ENCODE results near the gene PIM1. TPM values are rescaled to one million over a fixed set of nuclear protein-coding genes. Genes with fewer than 3 reads are reported as not detected.

The PIM1 gene
- total RNA-seq, 4 donors from 2014 or later, result 5.0 to 23.0 (median 13.0) TPM

DNA sequence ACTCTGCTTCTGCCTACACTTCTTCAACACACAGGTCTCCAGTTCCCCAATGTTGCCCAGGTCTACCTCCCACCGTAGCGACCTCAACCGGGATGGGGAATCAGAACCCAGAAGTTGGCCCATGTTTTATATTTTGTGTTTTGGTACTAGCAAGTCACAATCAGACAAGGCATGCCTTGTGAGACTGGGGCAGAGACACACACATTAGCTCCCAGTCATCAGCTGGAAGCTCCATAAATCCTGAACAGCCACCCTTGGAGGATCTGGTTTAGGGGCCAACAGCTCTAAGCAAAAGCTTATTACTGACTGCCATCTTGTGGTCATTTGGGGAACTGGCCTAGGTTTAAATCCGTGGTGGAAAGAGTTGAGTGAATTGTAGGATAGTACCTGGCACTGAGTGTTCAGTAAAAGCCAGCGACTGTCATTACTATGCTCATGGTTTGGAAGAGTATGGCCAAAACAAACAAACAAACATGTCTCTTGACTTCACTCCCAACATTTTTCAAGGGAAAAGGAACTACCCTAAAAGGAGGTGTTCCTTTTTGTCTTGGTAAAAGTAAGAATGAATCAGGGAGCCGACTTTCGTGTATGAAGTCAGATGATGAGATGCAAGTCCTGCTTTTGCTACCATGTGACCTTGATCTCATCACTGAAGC, 40.5 kb downstream of the PIM1 start:
- Histone ChIP-seq H3K27ac (no peak overlapping the region), H3K4me1 (peaks cover 0 to 7% of the 10 kb centered on the region in 2 donors), H3K4me3 (no peak overlapping the region), H3K9me3 (no peaks in the 10 kb centered on the region), H3K36me3 (no peaks in the 10 kb centered on the region), H3K27me3 (no peaks in the 10 kb centered on the region)
- intact Hi-C loops (cut with DNase I; ENCODE audit: low total_unique reads), result loop anchor here (1.0 to 5.0 kb wide), 7 partner anchors 40 to 443 kb away; partner anchors contain the start of genes C6orf89 and PIM1
- DNase-seq (peak; percentile 61 to 66), ATAC-seq (peak; percentile 92 to 94)
- TF ChIP-seq POLR2A (IDR thresholded peaks at IDR 0.05) (no peak), CTCF (IDR thresholded peaks at IDR 0.05 in 4 of 5, conservative IDR thresholded peaks at IDR 0.05 in 1 of 5) (peak; percentile 92 to 95 (median 95))
- in situ Hi-C loops (cut with MboI; ENCODE audit: low sequenced_read_pairs in 4 of 4), result loop anchor here (10.0 to 25.0 kb wide), 3 partner anchors 316 to 326 kb away; partner anchors contain the start of gene C6orf89 (in 3 of the 4)

GRCh38 chr6:37212268-37212667, 42.3 kb downstream of the PIM1 start:
- in situ Hi-C loops (cut with MboI; ENCODE audit: low sequenced_read_pairs in 4 of 4), result loop anchor here (10.0 to 25.0 kb wide), 3 partner anchors 317 to 327 kb away; partner anchors contain the start of gene C6orf89 (in 3 of the 4)

DNA sequence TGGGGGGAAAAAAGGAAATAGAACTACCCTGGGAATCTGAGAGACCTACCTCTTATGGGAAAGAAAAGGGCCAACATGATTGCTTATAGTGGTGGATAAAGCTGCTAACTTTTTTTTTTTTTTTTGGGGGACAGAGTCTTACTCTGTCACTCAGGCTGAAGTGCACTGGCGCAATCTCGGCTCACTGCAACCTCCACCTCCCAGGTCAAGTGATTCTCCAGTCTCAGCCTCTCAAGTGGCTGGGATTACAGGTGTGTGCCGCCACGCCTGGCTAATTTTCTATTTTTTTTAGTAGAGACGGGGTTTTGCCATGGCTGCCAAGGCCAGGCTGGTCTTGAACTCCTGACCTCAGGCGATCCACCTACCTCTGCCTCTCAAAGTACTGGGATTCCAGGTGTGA, 48.1 kb downstream of the PIM1 start:
- H3K36me3 ChIP-seq, result no peaks in the 10 kb centered on the region
- H3K27ac ChIP-seq, result no peak overlapping the region
- H3K4me3 ChIP-seq, result no peak overlapping the region
- DNase-seq (no peak), ATAC-seq (no peak)
- in situ Hi-C loops (cut with MboI; ENCODE audit: low sequenced_read_pairs in 4 of 4) (loop anchor here (10.0 to 25.0 kb wide), 3 partner anchors 323 to 333 kb away; partner anchors contain the start of gene C6orf89 (in 3 of the 4)), intact Hi-C loops (cut with DNase I; ENCODE audit: low total_unique reads) (no loop called here)
- no peak for TF ChIP-seq CTCF (IDR thresholded peaks at IDR 0.05 in 4 of 5, conservative IDR thresholded peaks at IDR 0.05 in 1 of 5)
- no peak for TF ChIP-seq POLR2A (IDR thresholded peaks at IDR 0.05)
- H3K9me3 ChIP-seq, result no peaks in the 10 kb centered on the region
- no peaks in the 10 kb centered on the region for H3K27me3 ChIP-seq
- H3K4me1 ChIP-seq, result peaks cover 7 to 12% of the 10 kb centered on the region in 2 donors

More at GRCh38 chr6:37212268-37212667, 42.3 kb downstream of the PIM1 start:
- Histone ChIP-seq H3K36me3 (no peaks in the 10 kb centered on the region), H3K27me3 (no peaks in the 10 kb centered on the region), H3K9me3 (no peaks in the 10 kb centered on the region), H3K27ac (no peak overlapping the region), H3K4me3 (no peak overlapping the region), H3K4me1 (peaks cover 0 to 7% of the 10 kb centered on the region in 2 donors)
- intact Hi-C loops (cut with DNase I; ENCODE audit: low total_unique reads), result loop anchor here (5.0 kb wide), 2 partner anchors 100 to 445 kb away; no protein-coding TSS in a partner anchor
- TF ChIP-seq CTCF (IDR thresholded peaks at IDR 0.05 in 4 of 5, conservative IDR thresholded peaks at IDR 0.05 in 1 of 5) (no peak), POLR2A (IDR thresholded peaks at IDR 0.05) (no peak)
- ATAC-seq (no peak), DNase-seq (no peak)

- TF ChIP-seq POLR2A (IDR thresholded peaks at IDR 0.05) (no peak), CTCF (IDR thresholded peaks at IDR 0.05 in 4 of 5, conservative IDR thresholded peaks at IDR 0.05 in 1 of 5) (no peak)
- H3K27me3 ChIP-seq, result no peaks in the 10 kb centered on the region
- no peaks in the 10 kb centered on the region for H3K9me3 ChIP-seq
- H3K36me3 ChIP-seq, result no peaks in the 10 kb centered on the region
- H3K4me3 ChIP-seq, result no peak overlapping the region
- no peak for ATAC-seq
- no peak overlapping the region for H3K27ac ChIP-seq
- DNase-seq, result no peak
- intact Hi-C loops (cut with DNase I; ENCODE audit: low total_unique reads) (no loop called here), in situ Hi-C loops (cut with MboI; ENCODE audit: low sequenced_read_pairs in 4 of 4) (loop anchor here (10.0 to 25.0 kb wide), 3 partner anchors 324 to 334 kb away; partner anchors contain the start of gene C6orf89 (in 3 of the 4))
- peaks cover 9 to 15% of the 10 kb centered on the region in 2 donors for H3K4me1 ChIP-seq
Observed at GRCh38 chr6:37218511-37218910, 48.6 kb downstream of the PIM1 start.

Measured in gastrocnemius medialis (tissue), 4 donors.